HCT116 (cell line): ENCODE results near the gene RPS14.
"Not testable (repeated sequence)": the region's sequence is repeated elsewhere in the genome, so short reads cannot be mapped to it uniquely, and the experiment has no call there.

Experiments used
- CEBPB ChIP-seq: IDR thresholded peaks from 2 replicates; pipeline ENCODE4 v1.6.1; 2012; ENCODE audit warnings: low read depth
- POLR2A ChIP-seq: IDR thresholded peaks from 2 replicates; pipeline ENCODE4 v1.7.0; 2011; ENCODE audit warnings: borderline replicate concordance; ENCODE audit not compliant: insufficient read depth, insufficient read length; ENCODE audit errors: extremely low read depth
- POLR2AphosphoS5 ChIP-seq: IDR thresholded peaks from 2 replicates; pipeline ENCODE4 v1.6.1; 2011; ENCODE audit warnings: mild to moderate bottlenecking, low read depth, low read length, moderate library complexity
- SRF ChIP-seq: IDR thresholded peaks from 2 replicates; pipeline ENCODE4 v1.6.1; 2012; ENCODE audit warnings: low read depth
- YY1 ChIP-seq: IDR thresholded peaks from 2 replicates; pipeline ENCODE4 v1.6.1; 2011; ENCODE audit warnings: low read length, low read depth, moderate library complexity, mild to moderate bottlenecking; ENCODE audit not compliant: insufficient replicate concordance; ENCODE audit errors: extremely low read depth
- TF ChIP-seq, protein P1 (sequence below), 3 experiments: fragments of 200-600 bp in 1 of 3; sonication (generic) in 1 of 3; IDR thresholded peaks in 2 of 3; conservative IDR thresholded peaks in 1 of 3; 2 replicates each; pipeline ENCODE4 v1.5.1; 2012 to 2017; ENCODE audit warnings: low read depth in 2 of 3, low read length in 2 of 3, antibody characterized with exemption in 1 of 3, borderline replicate concordance in 1 of 3, control low read depth in 1 of 3, mild to moderate bottlenecking in 1 of 3, mixed read lengths in 1 of 3, mixed run types in 1 of 3, moderate library complexity in 1 of 3; ENCODE audit not compliant: insufficient read depth in 1 of 3
- TF ChIP-seq, protein P2 (sequence below): IDR thresholded peaks from 2 replicates; pipeline ENCODE4 v1.6.1; 2012

DNA sequence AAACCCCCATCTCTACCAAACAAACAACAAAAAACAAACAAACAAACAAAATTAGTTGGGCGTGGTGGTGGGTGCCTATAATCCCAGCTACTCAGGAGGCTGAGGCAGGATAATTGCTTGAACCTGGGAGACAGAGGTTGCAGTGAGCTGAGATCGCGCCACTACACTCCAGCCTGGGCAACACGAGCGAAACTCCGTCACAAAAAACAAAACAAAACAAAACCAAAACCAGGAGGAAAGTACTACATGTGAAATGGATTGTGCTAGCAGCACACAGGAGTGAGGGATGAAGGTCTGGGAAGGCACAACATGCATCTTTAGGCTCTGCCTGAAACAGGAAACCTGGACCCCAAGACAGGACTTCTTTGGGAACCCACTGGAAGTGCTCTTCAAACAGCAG is 27.0 kb upstream of the RPS14 start:
- TF ChIP-seq, protein P1, sequence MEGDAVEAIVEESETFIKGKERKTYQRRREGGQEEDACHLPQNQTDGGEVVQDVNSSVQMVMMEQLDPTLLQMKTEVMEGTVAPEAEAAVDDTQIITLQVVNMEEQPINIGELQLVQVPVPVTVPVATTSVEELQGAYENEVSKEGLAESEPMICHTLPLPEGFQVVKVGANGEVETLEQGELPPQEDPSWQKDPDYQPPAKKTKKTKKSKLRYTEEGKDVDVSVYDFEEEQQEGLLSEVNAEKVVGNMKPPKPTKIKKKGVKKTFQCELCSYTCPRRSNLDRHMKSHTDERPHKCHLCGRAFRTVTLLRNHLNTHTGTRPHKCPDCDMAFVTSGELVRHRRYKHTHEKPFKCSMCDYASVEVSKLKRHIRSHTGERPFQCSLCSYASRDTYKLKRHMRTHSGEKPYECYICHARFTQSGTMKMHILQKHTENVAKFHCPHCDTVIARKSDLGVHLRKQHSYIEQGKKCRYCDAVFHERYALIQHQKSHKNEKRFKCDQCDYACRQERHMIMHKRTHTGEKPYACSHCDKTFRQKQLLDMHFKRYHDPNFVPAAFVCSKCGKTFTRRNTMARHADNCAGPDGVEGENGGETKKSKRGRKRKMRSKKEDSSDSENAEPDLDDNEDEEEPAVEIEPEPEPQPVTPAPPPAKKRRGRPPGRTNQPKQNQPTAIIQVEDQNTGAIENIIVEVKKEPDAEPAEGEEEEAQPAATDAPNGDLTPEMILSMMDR (IDR thresholded peaks at IDR 0.05 in 2 of 3, conservative IDR thresholded peaks at IDR 0.05 in 1 of 3; ENCODE audit: borderline replicate concordance in 1 of 3, insufficient read depth in 1 of 3, low read depth in 2 of 3, low read length in 2 of 3): not testable (repeated sequence)
- not testable (repeated sequence) for TF ChIP-seq SRF, POLR2AphosphoS5, YY1, CEBPB, POLR2A
- TF ChIP-seq, protein P2, sequence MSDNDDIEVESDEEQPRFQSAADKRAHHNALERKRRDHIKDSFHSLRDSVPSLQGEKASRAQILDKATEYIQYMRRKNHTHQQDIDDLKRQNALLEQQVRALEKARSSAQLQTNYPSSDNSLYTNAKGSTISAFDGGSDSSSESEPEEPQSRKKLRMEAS: not testable (repeated sequence)
